Measurements from ENCODE around the gene TMPRSS11A. TPM values are rescaled to one million over a fixed set of nuclear protein-coding genes. Genes with fewer than 3 reads are reported as not detected.

Gene TMPRSS11A
- total RNA-seq, 1 donor from 2014 or later = not detected

- no peak overlapping the region for H3K27ac Mint-ChIP-seq (ENCODE audit: unreplicated experiment)
These were observed 36.8 kb downstream of the TMPRSS11A start for GRCh38 chr4:67926485-67926884.

GRCh38 chr4:67922697-67923096, 40.6 kb downstream of the TMPRSS11A start:
- no peaks in the 10 kb centered on the region for H3K27me3 Mint-ChIP-seq (ENCODE audit: unreplicated experiment)
- no peaks in the 10 kb centered on the region for H3K4me1 Mint-ChIP-seq (ENCODE audit: low read depth, unreplicated experiment)
- no peak for DNase-seq
- no peaks in the 10 kb centered on the region for H3K9me3 Mint-ChIP-seq (ENCODE audit: unreplicated experiment)
- H3K27ac Mint-ChIP-seq (ENCODE audit: unreplicated experiment) = no peak overlapping the region
- H3K36me3 Mint-ChIP-seq (ENCODE audit: unreplicated experiment) = no peaks in the 10 kb centered on the region
- no peak for TF ChIP-seq CTCF (IDR thresholded peaks at IDR 0.05; ENCODE audit: partially characterized antibody, unreplicated experiment)
- H3K4me3 Mint-ChIP-seq (ENCODE audit: unreplicated experiment) = no peak overlapping the region

More at GRCh38 chr4:67926485-67926884, 36.8 kb downstream of the TMPRSS11A start:
- Mint-ChIP-seq H3K4me3 (ENCODE audit: unreplicated experiment) (no peak overlapping the region), H3K36me3 (ENCODE audit: unreplicated experiment) (no peaks in the 10 kb centered on the region), H3K27me3 (ENCODE audit: unreplicated experiment) (no peaks in the 10 kb centered on the region), H3K4me1 (ENCODE audit: low read depth, unreplicated experiment) (no peaks in the 10 kb centered on the region), H3K9me3 (ENCODE audit: unreplicated experiment) (no peaks in the 10 kb centered on the region)
- no peak for DNase-seq
- no peak for TF ChIP-seq CTCF (IDR thresholded peaks at IDR 0.05; ENCODE audit: partially characterized antibody, unreplicated experiment)

- no peak overlapping the region for H3K4me3 Mint-ChIP-seq (ENCODE audit: unreplicated experiment)
- H3K4me1 Mint-ChIP-seq (ENCODE audit: low read depth, unreplicated experiment) = no peaks in the 10 kb centered on the region
- no peaks in the 10 kb centered on the region for H3K36me3 Mint-ChIP-seq (ENCODE audit: unreplicated experiment)
- no peak for DNase-seq
- H3K27ac Mint-ChIP-seq (ENCODE audit: unreplicated experiment) = no peak overlapping the region
- H3K9me3 Mint-ChIP-seq (ENCODE audit: unreplicated experiment) = no peaks in the 10 kb centered on the region
- no peak for TF ChIP-seq CTCF (IDR thresholded peaks at IDR 0.05; ENCODE audit: partially characterized antibody, unreplicated experiment)
- no peaks in the 10 kb centered on the region for H3K27me3 Mint-ChIP-seq (ENCODE audit: unreplicated experiment)
These were observed 44.9 kb downstream of the TMPRSS11A start for GRCh38 chr4:67918428-67918827.

GRCh38 chr4:67915400-67915966, 47.8 kb downstream of the TMPRSS11A start:
- no peak for DNase-seq
- Mint-ChIP-seq H3K4me1 (ENCODE audit: low read depth, unreplicated experiment) (no peaks in the 10 kb centered on the region), H3K4me3 (ENCODE audit: unreplicated experiment) (no peak overlapping the region), H3K9me3 (ENCODE audit: unreplicated experiment) (no peaks in the 10 kb centered on the region), H3K27me3 (ENCODE audit: unreplicated experiment) (no peaks in the 10 kb centered on the region), H3K36me3 (ENCODE audit: unreplicated experiment) (no peaks in the 10 kb centered on the region), H3K27ac (ENCODE audit: unreplicated experiment) (no peak overlapping the region)
- no peak for TF ChIP-seq CTCF (IDR thresholded peaks at IDR 0.05; ENCODE audit: partially characterized antibody, unreplicated experiment)

GRCh38 chr4:67912080-67912479, 51.2 kb downstream of the TMPRSS11A start:
- no peak overlapping the region for H3K27ac Mint-ChIP-seq (ENCODE audit: unreplicated experiment)
- no peaks in the 10 kb centered on the region for H3K27me3 Mint-ChIP-seq (ENCODE audit: unreplicated experiment)
- H3K9me3 Mint-ChIP-seq (ENCODE audit: unreplicated experiment) = peaks cover 1% of the 10 kb centered on the region

More at GRCh38 chr4:67912080-67912479, 51.2 kb downstream of the TMPRSS11A start:
- H3K4me3 Mint-ChIP-seq (ENCODE audit: unreplicated experiment) = no peak overlapping the region
- H3K36me3 Mint-ChIP-seq (ENCODE audit: unreplicated experiment) = no peaks in the 10 kb centered on the region
- no peak for TF ChIP-seq CTCF (IDR thresholded peaks at IDR 0.05; ENCODE audit: partially characterized antibody, unreplicated experiment)
- DNase-seq = no peak
- no peaks in the 10 kb centered on the region for H3K4me1 Mint-ChIP-seq (ENCODE audit: low read depth, unreplicated experiment)

Measured in glutamatergic neuron (in vitro differentiated cells).